Thyroid gland (tissue), 4 donors: ENCODE results near the gene NCOA3.

Source experiments
- CTCF ChIP-seq, 6 experiments: fragments of 200-600 bp in 3 of 6; fragments of 450-650 bp in 3 of 6; sonication (generic) in 3 of 6; IDR thresholded peaks; one replicate each; pipeline ENCODE4 v1.5.1; 2016 to 2019; ENCODE audit warnings: antibody characterized with exemption in 6 of 6, mild to moderate bottlenecking in 2 of 6, inconsistent platforms in 1 of 6, moderate library complexity in 1 of 6
- POLR2A ChIP-seq, 2 donors: fragments of 450-650 bp; IDR thresholded peaks; one replicate each; pipeline ENCODE4 v1.6.1; 2017; ENCODE audit warnings: antibody characterized with exemption in 2 of 2, mild to moderate bottlenecking in 2 of 2, moderate library complexity in 1 of 2

GRCh38 chr20:47647994-47648393, 146.3 kb downstream of the NCOA3 start:
- TF ChIP-seq CTCF (IDR thresholded peaks at IDR 0.05) = no peak
- TF ChIP-seq POLR2A (IDR thresholded peaks at IDR 0.05) = no peak
